Glutamatergic neuron (in vitro differentiated cells): ENCODE measurements around the gene FAM3B. TPM values are rescaled to one million over a fixed set of nuclear protein-coding genes. Genes with fewer than 3 reads are reported as not detected.

Source experiments
- DNase-seq: peaks from one replicate; pipeline ENCODE4 v3.0.0; 2022
- H3K27ac Mint-ChIP-seq: one replicate; pipeline ENCODE4 v1.8.0; 2020; ENCODE audit warnings: mild to moderate bottlenecking, mixed read lengths, inconsistent platforms; ENCODE audit not compliant: unreplicated experiment
- H3K27me3 Mint-ChIP-seq: one replicate; pipeline ENCODE4 v1.8.0; 2020; ENCODE audit warnings: mild to moderate bottlenecking, moderate library complexity, mixed read lengths, inconsistent platforms; ENCODE audit not compliant: unreplicated experiment
- H3K36me3 Mint-ChIP-seq: one replicate; pipeline ENCODE4 v1.8.0; 2020; ENCODE audit warnings: mild to moderate bottlenecking, mixed read lengths, inconsistent platforms; ENCODE audit not compliant: unreplicated experiment
- H3K4me1 Mint-ChIP-seq: one replicate; pipeline ENCODE4 v1.8.0; 2020; ENCODE audit warnings: mild to moderate bottlenecking, low read depth, mixed read lengths, inconsistent platforms; ENCODE audit not compliant: unreplicated experiment
- H3K4me3 Mint-ChIP-seq: one replicate; pipeline ENCODE4 v1.8.0; 2020; ENCODE audit warnings: mild to moderate bottlenecking, mixed read lengths, inconsistent platforms; ENCODE audit not compliant: unreplicated experiment
- H3K9me3 Mint-ChIP-seq: one replicate; pipeline ENCODE4 v1.8.0; 2020; ENCODE audit warnings: mild to moderate bottlenecking, moderate library complexity, mixed read lengths, inconsistent platforms; ENCODE audit not compliant: unreplicated experiment
- total RNA-seq: library from RNA; stranded (reverse); fragmentation: NEBNext Ultra II Directional; extraction: Animal tissue kit (Norgen Biotek cat#: 25700); gene quantifications from one replicate; pipeline ENCODE4 v1.2.1, GENCODE V29; 2021; ENCODE audit not compliant: unreplicated experiment
- TF ChIP-seq, protein P1 (sequence below): fragments of 200-600 bp; sonication (generic); IDR thresholded peaks from one replicate; pipeline ENCODE4 v1.5.0; 2021; ENCODE audit not compliant: partially characterized antibody, unreplicated experiment

Gene FAM3B
- total RNA-seq, 1 donor from 2014 or later = not detected

DNA sequence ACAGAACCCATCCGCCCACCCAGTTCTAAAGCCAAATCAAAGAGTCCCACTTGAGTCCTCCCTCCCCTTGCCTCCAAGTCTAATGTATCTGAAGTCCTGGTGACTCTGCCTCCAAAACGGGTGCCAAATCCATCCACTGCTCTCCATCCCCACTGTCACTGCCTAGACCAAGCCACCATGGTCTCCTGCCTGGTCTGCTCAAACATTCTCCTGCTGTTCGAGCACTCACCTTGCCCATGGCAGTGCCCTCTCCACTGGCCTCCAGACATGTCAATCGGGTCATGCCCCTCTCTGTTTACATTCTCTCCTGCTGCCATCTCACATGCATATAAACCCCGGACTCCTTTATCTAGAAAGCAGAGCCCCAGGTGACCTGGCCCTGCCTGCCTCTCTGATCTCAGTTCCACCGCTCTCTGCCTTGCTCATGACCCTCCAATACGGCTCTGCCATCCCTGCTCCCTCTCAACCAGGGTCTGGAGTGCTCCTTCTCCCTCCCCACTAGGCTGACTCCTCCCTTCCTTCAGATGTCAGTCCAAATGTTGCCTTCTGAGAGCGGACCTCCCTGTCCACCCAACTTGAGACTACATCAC is 77.4 kb downstream of the FAM3B start:
- H3K4me1 Mint-ChIP-seq = no peaks in the 10 kb centered on the region
- H3K36me3 Mint-ChIP-seq = peaks cover 9% of the 10 kb centered on the region
- TF ChIP-seq, protein P1, sequence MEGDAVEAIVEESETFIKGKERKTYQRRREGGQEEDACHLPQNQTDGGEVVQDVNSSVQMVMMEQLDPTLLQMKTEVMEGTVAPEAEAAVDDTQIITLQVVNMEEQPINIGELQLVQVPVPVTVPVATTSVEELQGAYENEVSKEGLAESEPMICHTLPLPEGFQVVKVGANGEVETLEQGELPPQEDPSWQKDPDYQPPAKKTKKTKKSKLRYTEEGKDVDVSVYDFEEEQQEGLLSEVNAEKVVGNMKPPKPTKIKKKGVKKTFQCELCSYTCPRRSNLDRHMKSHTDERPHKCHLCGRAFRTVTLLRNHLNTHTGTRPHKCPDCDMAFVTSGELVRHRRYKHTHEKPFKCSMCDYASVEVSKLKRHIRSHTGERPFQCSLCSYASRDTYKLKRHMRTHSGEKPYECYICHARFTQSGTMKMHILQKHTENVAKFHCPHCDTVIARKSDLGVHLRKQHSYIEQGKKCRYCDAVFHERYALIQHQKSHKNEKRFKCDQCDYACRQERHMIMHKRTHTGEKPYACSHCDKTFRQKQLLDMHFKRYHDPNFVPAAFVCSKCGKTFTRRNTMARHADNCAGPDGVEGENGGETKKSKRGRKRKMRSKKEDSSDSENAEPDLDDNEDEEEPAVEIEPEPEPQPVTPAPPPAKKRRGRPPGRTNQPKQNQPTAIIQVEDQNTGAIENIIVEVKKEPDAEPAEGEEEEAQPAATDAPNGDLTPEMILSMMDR = no peak
- H3K27me3 Mint-ChIP-seq = peaks cover 2% of the 10 kb centered on the region
- DNase-seq = no peak
- no peak overlapping the region for H3K4me3 Mint-ChIP-seq
- H3K9me3 Mint-ChIP-seq = peaks cover 8% of the 10 kb centered on the region
- no peak overlapping the region for H3K27ac Mint-ChIP-seq

DNA sequence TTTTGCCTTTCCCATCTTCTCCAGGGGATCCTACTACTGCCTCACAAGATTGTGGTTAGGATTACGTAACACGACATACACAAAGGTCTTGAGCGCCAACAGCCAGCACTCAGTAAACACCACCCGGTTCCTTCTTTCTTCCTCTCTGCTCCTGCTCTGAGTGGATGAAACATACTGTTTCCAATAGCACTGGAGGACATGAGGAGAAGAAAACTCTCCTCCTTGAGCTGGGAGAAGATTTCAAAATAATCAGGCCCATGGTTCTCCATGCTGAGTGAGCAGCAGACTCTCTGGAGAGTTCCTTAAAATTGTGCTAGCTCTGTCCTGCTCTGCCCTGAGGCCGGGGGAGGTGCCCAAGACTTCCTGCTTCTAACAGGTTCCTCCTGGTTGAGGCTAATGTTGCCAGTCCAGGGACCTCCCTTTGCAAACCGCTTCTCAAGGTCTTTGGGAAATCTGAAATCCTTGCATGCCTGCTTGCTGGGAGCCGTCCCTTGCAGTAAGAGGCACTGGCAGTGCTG is 80.0 kb downstream of the FAM3B start:
- no peak for DNase-seq
- H3K27ac Mint-ChIP-seq = no peak overlapping the region

DNA sequence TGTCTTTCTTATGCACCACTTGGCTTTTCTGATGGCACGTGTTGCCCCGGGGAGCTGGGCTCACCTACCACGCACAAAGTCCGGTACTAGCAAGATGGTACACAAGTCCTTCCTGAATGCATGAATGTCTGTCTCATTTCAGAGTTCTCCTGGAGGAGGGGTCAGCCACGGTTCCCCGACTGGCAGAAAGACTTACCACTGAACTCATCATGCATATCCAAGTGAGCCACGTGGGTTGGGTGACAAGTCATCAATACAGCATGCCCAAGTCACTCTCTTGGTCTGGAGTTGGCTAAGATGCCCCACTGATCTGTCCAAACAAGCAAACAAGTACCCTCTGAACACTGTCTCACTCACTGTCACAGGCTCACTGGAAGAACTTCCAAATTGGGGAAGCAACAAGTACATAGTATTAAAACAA is 80.9 kb downstream of the FAM3B start:
- Mint-ChIP-seq H3K27ac (no peak overlapping the region), H3K4me3 (no peak overlapping the region), H3K36me3 (peaks cover 9% of the 10 kb centered on the region), H3K27me3 (peaks cover 2% of the 10 kb centered on the region), H3K4me1 (no peaks in the 10 kb centered on the region), H3K9me3 (peaks cover 4% of the 10 kb centered on the region)
- DNase-seq = no peak
- TF ChIP-seq, protein P1 = no peak

More for the DNA sequence above, 80.0 kb downstream of the FAM3B start:
- Mint-ChIP-seq H3K36me3 (peaks cover 9% of the 10 kb centered on the region), H3K27me3 (peaks cover 2% of the 10 kb centered on the region), H3K4me1 (no peaks in the 10 kb centered on the region), H3K4me3 (no peak overlapping the region), H3K9me3 (peaks cover 4% of the 10 kb centered on the region)
- TF ChIP-seq, protein P1 = no peak

DNA sequence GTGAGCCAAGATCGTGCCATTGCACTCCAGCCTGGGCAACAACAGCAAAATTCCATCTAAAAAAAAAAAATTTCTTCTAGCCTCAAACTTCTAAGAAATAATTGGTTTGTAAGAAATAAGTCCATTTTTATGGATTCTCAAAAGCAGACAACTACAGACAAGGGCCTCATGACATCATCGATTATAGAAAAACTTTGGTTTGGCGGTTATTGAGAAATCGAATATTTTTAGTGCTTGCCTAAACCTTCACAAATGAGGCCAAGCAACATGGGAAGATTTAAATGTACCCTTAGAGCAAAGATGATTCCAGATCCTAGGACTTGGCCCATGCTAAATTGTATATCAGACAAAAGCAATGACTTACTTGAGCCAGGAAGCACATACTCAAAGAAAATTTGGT is 81.7 kb downstream of the FAM3B start:
- Mint-ChIP-seq H3K4me3 (no peak overlapping the region), H3K27ac (no peak overlapping the region), H3K27me3 (peaks cover 2% of the 10 kb centered on the region), H3K9me3 (peaks cover 2% of the 10 kb centered on the region), H3K36me3 (peaks cover 9% of the 10 kb centered on the region), H3K4me1 (no peaks in the 10 kb centered on the region)
- TF ChIP-seq, protein P1 = no peak
- no peak for DNase-seq

DNA sequence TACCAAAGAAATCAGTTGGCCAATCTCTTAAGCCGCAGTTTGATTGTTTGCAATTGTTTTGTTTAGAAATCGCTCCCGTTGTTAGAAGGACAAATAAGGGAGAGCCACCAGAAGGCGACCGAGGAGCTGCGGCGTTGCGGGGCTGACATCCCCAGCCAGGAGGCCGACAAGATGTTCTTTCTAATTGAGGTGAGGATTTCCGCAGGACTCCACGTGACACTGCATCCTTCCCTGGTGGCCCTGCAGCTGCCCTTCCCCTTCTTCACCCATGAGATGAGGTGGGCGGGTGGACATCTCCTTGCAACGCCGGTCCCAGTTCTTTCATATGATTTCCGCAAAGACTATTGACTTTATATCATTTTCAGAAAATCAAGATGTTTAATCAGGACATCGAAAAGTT is 82.2 kb downstream of the FAM3B start:
- Mint-ChIP-seq H3K36me3 (peaks cover 5% of the 10 kb centered on the region), H3K9me3 (peaks cover 2% of the 10 kb centered on the region), H3K4me1 (no peaks in the 10 kb centered on the region), H3K27me3 (peaks cover 2% of the 10 kb centered on the region), H3K27ac (no peak overlapping the region), H3K4me3 (no peak overlapping the region)
- TF ChIP-seq, protein P1 = no peak
- no peak for DNase-seq
